GM04504 (cell line): ENCODE results near the gene GRAMD2A.

Experiments
- DNase-seq: peaks from one replicate; pipeline ENCODE4 v3.0.0-alpha.2; 2012; ENCODE audit warnings: low read depth

Gene GRAMD2A

GRCh38 chr15:72197460-72198355, at the start of gene GRAMD2A:
Gene GRAMD2A (minus strand): TSS chr15:72197787.
- DNase-seq = no peak

- no peak for DNase-seq
Measured at GRCh38 chr15:72242775-72243370, 45.3 kb upstream of the GRAMD2A start.

- DNase-seq = no peak
Measured at GRCh38 chr15:72239652-72240051, 42.1 kb upstream of the GRAMD2A start.

GRCh38 chr15:72238586-72238985, 41.0 kb upstream of the GRAMD2A start:
- no peak for DNase-seq

GRCh38 chr15:72237853-72238224, 40.3 kb upstream of the GRAMD2A start:
- DNase-seq = no peak

GRCh38 chr15:72237029-72237852, 39.7 kb upstream of the GRAMD2A start:
- DNase-seq = peak; percentile 97

- DNase-seq = no peak
Measured at GRCh38 chr15:72236381-72237003, 38.9 kb upstream of the GRAMD2A start.

GRCh38 chr15:72235298-72235697, 37.7 kb upstream of the GRAMD2A start:
- DNase-seq = no peak

GRCh38 chr15:72233769-72234168, 36.2 kb upstream of the GRAMD2A start:
- DNase-seq = no peak

- DNase-seq = peak; percentile 61
Measured at GRCh38 chr15:72231833-72232478, 34.4 kb upstream of the GRAMD2A start.

- DNase-seq = peak; percentile 98
Measured at GRCh38 chr15:72231066-72231832, 33.7 kb upstream of the GRAMD2A start, which contains the start of gene PKM. Gene PKM (minus strand): TSS chr15:72231190. CDS start chr15:72219097, 12,093 bp downstream.

- DNase-seq = peak; percentile 68
Measured at GRCh38 chr15:72230197-72231065, 32.8 kb upstream of the GRAMD2A start.

- no peak for DNase-seq
Measured at GRCh38 chr15:72229947-72230196, 32.3 kb upstream of the GRAMD2A start.

- DNase-seq = no peak
Measured at GRCh38 chr15:72229076-72229946, 31.7 kb upstream of the GRAMD2A start.

- DNase-seq = no peak
Measured at GRCh38 chr15:72227720-72228119, 30.1 kb upstream of the GRAMD2A start.

GRCh38 chr15:72227192-72227586, 29.6 kb upstream of the GRAMD2A start:
- peak; percentile 58 for DNase-seq

- DNase-seq = no peak
Measured at GRCh38 chr15:72223278-72223677, 25.7 kb upstream of the GRAMD2A start.

- no peak for DNase-seq
Measured at GRCh38 chr15:72222393-72222792, 24.8 kb upstream of the GRAMD2A start.

- DNase-seq = no peak
Measured at GRCh38 chr15:72220687-72221086, 23.1 kb upstream of the GRAMD2A start.
